ENCODE results near the gene ARMH4.
A peak's percentile ranks its signal among the peaks of the same experiment; 100 is the strongest.

ARMH4 gene

DNA sequence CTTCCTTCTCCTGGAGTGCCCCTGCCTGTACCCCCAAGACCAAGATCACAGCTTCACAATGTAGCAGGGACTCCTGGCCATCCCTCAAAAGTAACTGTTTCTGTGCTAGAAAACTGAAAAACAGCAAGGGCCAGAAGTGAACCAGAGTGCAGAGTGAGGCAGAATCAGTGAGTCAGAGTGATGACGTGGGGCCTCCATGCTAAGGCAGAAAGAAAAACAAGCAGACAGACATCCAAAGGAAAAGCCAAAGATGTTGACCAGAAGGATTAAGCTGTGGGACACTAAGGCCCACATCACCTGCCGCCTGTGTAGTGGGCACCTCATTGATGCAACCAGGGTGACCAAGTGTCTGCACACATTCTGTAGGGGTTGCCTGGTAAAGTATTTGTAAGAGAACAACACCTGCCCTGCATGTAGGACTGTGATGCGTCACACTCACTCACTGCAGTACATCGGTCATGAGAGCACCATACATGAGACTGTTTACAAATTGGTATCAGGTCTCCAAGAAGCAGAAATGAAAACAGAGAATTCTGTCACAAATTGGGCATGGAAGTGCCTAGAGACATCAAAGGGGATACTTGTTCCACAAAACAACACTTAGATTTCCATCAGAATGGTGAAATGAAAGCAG lies 51.2 kb downstream of the ARMH4 start:
- DNase-seq (ENCODE audit: low read depth), result peak; percentile 85

DNA sequence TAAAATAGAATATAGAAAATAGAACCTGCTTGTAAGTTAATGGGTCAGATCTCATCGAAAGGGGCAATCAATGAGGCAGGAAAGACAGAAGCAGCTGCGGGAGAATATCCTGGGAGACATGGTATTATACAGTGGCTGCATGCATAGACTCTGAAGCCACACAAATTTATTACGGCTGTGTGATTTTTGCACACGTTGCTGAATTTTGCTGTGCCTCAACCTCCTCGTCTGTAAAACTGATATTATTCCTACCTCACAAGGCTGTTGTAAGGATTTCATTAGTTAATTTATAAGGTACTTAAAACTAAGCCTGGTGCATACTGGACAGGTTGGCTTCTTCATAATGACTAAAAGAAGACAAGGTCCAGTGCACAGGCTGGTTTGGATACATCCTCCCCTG lies 52.3 kb downstream of the ARMH4 start:
- no peak for DNase-seq (ENCODE audit: low read depth)

DNA sequence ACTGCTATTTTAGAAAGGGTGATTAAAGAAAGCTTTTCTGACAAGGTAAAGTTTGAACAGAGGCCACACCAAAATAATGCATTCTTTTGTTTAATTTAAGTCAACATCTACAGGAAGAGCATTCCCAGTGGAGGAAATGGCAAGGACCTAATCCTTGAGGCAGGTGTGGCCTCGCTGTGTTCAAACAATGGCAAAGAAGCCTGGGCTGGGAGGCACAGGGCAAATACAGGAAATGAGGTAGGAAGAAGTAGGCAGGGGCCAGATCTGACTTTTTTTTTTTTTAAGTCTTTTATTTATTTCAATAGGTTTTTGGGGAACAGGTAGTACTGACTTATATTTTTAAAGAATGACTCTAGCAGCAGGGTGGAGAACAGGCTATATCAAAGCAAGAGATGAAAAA lies 53.5 kb downstream of the ARMH4 start:
- no peak for DNase-seq (ENCODE audit: low read depth)

DNA sequence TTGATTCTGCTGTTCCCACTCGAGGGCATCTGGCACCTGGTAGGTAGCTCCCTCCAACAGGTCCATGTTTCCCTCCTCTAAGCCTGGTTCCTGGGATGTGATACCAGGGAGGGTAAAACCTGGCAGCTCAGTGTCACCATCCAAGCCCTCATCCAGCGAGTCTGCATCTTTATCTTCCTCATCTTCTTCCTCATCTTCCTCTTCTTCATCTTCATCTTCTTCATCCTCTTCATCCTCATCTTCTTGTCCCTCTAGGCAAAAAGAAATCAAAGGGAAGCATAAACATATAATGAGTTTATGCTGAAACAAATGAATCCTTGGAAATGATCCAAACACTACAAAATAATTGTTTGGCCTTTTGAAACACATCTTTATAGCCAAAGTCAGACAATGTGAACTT lies 55.3 kb downstream of the ARMH4 start:
- DNase-seq (ENCODE audit: low read depth), result no peak

DNA sequence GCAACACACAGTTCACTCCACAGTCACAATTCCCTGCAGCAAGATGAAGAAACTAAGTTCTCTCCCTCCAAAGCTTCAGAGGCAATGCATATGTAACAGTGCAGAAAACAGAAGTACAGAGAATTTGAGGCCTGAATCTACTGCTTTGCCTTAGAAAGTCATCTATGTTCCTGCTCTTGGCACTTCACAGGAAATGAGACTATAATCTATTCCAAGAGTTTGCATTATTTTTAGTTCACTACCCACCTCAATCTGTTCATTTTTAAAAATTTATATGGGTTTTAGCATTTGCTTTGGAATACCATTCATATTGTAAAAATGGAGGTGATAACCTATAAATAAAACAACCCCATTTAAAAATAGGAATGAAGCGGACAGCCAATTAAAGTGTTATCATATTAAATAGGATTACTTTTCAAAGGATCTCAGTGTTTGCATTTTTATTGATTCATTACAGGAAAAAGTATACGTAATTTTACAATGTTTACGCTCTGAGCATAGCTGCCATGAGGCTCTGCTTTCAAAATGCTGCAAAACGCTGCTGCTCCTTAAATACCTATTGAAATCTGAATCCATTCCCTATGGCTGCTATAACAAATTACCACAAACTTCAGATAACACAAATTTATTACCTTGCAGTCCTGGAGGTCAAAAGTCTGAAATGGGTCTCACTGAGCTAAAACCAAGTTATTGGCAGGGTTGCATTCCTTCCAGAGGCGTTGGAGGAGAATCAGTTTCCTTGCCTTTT lies 60.0 kb downstream of the ARMH4 start:
- no peak for DNase-seq (ENCODE audit: low read depth)

DNA sequence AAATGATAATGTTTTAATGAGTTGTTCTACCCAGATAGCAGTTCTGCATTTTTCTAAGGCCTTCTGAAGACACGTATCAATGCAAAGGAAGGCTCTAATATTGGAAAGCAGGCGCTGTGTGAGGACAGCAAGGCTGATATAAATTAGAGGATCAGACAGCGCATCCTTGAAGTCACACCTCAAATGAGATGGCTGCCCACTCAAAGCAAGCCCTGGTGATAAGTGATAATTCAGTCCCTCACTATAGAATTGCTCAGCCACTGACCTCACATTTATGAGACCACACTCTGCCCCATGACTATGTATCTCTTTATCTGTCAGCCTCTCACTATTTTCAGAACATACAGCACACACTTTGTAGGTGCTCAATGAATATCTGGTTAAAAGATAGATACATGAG lies 62.4 kb downstream of the ARMH4 start:
- no peak for DNase-seq (ENCODE audit: low read depth)

DNA sequence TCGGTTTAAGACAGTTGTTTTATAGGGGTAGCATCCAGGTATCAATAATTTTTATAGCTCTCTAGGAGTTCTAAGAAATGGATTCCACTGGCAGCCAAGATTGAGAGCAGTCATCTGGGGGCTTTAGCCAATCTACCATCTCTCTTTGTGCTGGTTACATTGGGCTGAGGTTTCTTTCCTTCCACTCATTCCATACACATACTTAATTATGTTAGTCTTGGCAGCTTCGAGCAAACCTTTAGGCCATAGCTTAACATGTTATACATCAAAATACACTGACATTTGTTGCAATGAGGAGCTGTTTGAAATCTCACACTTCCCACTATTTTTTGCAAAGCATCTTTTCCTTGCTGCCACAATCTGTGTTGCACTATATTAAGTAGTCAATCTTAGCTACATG lies 63.1 kb downstream of the ARMH4 start:
- DNase-seq (ENCODE audit: low read depth), result no peak

DNA sequence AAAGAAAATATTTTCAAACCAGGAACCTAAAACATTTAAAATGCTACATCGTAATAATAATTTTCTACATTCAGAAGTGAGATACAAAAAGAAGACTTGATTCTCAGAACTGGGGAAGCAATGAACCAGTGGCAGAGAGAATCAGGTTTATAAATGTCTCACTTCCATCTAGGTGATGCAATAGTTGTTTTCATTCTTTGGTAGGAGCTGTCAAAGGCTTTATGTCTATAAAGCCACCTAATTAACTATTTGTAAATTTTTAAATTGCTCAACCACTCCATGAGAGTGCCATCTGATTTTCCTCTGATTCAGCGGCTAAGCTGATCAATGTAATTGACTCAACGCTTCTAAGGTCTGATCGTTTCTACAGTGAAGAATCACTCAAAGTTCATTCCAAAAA lies 66.1 kb downstream of the ARMH4 start:
- no peak for DNase-seq (ENCODE audit: low read depth)

DNA sequence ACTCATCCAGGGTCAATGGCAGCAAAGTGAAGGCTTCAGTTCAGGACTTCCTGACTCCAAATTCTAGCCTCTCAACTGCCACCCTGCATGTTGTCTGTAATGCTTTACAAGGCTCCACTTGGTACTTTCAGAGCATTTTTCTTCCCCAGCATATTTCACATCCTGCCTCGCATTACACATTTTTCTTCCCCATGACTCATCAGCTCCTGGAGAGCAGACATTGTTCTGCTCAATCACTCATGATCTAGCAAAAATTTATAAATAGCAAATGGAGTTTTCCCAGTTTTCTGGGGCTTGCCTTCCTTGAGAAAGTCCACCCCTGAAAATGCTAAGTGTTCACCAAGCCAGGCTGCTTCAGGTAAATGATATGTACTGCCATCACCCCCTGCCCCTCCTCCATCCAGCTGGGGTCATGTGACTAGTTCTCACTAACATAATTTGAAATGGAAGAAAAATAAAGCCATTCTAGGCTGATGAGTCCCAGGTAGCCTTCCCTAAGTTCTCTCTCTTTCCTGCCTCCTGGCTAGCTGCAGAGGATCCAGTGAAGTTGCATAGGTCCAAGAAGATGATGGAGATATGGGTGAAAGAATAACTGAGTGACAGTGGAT lies 69.4 kb downstream of the ARMH4 start:
- DNase-seq (ENCODE audit: low read depth), result peak; percentile 92

DNA sequence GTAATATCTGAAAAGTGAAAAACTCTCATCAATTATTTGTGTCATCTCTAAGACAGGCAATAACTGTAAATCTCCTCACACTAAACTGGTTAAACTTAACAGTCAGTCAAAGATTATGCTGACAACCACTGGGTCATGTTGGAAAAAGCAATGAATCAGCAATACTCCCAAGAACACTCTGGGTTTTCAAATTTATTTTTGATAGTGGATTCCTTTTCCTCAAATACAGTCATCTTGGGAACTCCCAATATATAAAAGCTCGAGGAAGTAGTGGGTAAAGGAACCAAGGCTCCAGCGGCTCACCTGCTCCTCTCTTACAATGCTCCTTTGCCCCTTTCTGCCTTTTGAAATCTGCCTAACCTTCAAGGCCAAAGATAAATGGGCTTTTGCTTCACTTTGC lies 70.0 kb downstream of the ARMH4 start:
- peak; percentile 50 for DNase-seq (ENCODE audit: low read depth)

DNA sequence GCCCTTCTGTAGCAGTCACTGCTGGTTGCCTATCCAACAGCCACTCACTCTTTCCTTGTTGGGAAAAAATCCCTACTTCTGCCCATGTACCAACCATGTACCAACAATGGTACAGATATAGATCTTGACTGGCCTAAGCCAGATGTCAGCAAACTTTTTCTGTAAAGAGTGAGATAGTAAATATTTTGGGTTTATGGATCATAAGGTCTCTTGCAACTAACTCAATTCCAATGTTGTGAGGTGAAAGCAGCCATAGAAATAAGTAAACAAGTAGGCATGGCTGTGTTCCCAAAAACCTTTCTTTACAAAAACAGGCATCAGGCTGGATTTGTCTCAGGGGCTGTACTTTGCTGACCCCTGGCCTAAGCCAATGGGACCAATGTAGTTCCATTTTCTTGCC lies 73.5 kb downstream of the ARMH4 start:
- DNase-seq (ENCODE audit: low read depth), result peak; percentile 3

DNA sequence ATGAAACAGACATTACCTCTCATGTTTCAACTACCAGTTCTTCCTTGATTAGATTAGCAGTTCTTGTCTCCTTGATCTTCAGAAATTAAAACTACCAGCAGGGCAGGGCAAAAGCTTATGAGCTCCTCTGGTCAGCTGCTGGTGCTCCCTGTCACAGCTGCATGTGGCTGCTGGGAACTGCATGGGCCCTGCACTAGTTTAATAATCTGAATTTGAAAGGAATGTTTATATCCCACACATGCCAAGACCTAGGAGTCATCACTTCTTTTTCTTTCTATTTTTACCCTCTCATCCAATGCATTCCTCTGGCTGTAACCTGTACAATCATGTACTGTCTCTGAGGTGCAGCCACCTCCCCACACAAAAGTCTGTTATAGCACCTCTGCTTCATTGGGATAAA lies 73.9 kb downstream of the ARMH4 start:
- peak; percentile 76 for DNase-seq (ENCODE audit: low read depth)

DNA sequence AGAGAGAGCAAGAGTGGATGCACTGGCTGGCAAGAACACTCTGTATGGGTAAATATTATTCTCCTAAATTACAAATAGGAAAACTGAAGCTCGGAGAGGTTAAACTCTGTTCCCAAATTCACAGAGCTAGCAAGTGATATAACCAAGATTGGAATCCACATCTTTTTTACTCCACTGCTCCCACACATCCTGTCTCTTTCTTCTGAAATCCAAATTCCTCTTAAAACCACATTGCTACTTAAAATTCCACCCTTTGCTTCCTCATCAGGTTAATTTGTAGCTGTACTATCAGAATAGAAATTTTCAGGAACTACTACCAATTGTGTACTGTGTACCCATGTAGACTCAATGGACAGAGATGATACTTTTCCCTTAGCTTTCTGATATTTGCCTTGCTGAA lies 74.4 kb downstream of the ARMH4 start:
- peak; percentile 35 for DNase-seq (ENCODE audit: low read depth)

DNA sequence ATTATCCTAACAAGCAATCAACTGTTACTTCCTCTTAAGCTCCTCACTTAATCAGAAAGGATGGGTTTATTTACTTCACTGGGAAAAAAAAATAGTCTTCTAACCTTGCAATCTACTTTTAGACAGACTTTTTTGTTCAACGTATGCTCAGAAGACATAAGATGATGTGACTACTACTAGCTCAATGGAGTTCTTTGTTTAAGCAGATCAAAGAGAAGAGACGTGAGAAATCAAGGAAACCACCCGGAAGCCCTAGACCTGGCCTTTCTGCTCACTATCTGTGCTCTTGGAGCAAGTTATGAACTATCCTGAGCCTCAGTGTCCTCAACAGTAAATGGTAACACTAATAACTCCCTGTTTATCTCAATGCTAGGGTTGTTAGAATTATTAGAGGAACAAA lies 78.5 kb downstream of the ARMH4 start:
- no peak for DNase-seq (ENCODE audit: low read depth)

DNA sequence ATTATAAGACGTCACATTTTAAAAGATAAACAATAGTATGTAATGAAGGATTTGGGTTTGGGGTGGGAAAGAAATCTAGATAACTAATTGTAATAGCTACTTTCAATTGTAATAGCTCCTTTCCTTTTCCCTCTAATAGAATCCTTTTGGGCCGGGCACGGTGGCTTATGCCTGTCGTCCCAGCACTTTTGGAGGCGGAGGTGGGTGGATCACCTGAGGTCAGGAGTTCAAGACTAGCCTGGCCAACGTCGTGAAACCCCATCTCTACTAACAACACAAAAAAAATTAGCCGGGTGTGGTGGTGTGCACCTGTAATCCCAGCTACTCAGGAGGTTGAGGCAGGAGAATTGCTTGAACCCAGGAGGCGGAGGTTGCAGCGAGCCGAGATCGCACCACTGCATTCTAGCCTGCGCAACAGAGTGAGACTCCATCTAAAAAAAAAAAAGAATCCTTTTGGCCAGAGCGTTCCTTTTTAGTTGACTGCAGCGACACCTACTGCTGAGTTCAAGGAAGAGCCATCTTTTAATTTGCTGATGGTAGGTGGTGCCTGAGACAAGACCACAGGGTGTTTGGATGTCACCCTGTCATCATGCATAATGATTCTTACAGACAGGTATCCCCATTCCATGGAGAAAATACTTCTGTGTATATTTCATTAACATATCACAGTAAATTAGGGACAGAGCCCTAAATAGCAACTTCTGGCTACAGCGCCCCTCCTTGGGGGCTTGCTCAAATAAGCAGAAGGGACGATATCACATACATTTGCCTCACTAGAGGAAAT lies 79.5 kb downstream of the ARMH4 start:
- DNase-seq (ENCODE audit: low read depth), result peak; percentile 59

DNA sequence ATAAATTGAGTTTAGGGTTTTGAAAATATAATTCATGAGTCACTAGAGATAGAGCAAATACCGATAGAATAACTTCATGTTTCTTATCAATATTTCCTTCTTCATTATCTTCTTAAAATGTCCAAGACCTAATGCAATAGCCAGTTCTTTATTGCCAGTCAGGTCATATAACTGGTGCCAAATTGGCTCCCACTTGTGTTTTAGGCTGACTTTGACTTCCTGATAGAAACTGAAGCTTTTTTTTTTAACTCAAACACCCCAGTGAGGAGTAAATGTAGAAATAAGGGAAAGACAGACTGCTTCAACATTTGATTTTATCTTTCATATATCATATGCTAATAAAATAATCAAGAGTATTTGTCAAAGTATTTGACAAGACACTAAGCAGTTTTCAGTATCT lies 80.7 kb downstream of the ARMH4 start:
- DNase-seq (ENCODE audit: low read depth), result no peak

DNA sequence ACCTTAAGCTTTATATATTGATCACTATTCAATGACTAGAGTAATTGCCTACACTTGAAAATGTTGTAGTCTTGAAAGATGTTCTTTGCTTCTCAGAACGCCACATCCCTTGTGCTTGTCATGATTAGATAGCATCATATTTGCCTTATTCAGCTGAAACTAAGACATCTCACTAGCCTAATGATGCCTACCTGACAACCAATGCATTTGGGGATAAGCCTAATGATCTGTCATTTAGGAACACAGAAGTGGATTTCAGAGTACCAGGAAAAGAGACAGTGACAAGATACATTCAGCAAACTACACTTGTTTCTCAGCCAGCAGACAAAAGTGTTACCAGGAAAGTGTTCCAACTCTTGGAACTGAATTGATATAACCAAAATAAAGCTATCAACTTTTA lies 83.7 kb downstream of the ARMH4 start:
- DNase-seq (ENCODE audit: low read depth), result no peak

DNA sequence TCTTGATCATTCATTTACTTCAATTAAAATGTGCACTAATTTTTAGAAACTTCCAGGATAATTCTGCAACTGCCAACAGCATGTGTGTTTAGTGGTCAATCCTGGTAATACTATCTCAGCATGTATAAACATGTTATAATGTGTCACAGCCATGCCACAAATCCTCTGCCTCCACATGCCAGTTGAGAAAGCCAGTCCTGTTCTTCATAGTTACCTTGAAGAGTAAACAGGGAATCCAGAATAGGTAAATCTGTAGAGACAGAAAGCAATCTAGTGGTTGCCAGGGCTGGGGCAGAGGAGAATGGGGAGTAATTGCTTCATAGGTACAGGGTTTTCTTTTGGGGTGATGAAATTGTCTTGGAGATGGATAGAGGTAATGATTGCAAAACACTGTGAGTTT lies 85.9 kb downstream of the ARMH4 start:
- no peak for DNase-seq (ENCODE audit: low read depth)

DNA sequence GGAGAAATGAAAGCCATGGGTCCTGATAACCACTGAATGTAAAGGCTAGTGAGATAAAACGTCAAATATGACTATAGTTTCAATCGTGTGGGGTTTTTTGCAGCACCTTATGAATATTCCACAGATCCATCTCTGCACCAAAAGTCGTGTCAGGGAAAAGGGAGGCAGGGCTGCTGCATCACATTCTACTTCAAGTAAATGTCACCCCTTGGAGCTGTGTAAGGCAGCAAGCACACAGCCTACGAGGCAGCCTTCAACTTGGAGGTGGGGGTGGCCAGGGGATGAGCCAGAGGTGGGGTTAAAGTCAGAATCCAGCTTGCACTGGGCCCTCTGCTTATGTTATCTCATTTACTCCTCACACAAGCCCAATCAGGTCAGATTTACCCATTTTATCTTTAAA lies 90.4 kb downstream of the ARMH4 start:
- DNase-seq (ENCODE audit: low read depth), result no peak

DNA sequence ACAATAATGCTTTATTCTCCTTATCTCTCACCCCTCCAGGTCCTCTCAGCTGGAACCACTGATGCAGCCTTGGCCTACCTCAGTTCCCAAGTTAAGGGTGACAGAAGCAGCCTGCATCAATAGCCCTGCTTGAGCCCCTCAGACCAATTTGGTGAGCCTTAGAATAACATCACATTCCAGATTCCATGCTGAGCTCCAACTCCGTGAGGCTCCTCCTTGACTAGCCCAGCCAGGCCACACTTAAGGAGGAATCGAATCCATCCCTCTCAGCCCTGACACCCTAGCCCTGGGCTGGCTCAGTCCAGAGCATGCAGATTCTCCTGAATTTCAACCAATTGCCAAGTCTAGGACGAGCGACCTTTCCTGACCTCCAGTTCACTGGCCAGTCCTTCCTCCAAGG lies 91.1 kb downstream of the ARMH4 start:
- DNase-seq (ENCODE audit: low read depth), result no peak

DNA sequence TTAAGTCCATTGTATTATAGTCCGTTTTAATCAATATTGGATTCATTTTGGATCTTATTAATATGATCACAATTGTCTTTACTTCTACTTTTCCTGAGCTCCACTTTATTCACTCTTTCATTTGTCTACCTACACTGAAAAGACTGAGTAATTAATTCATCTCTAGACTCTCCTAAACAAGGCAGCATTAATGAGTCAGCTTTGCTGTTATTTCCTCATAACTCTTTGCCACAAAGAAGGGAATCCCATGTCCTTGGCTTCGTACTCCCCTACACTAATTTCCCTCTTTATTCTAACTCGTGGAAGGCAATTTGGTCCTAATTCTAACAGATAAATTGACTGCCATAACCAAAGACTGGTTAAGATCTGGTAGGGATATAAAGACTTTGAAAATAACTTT lies 91.9 kb downstream of the ARMH4 start:
- peak; percentile 5 for DNase-seq (ENCODE audit: low read depth)

DNA sequence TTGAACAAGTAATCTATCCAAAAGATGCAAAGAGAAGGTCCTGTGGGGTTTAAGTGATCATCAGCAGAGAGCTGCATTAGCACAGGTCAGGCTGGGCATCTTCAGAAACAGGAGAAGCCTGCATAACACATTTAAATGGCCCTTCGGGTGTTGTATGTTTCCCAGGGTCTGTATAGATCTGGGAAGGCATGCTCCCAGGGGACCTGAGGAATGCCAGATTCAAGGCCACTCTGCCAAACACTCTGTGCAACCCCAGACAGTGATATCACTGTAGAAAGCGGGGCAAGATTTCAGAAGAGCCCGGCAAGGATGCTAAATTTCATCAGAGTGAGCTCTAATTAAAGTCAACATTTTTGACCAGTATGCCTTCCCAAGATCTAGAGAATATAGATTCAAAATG lies 92.9 kb downstream of the ARMH4 start:
- no peak for DNase-seq (ENCODE audit: low read depth)

DNA sequence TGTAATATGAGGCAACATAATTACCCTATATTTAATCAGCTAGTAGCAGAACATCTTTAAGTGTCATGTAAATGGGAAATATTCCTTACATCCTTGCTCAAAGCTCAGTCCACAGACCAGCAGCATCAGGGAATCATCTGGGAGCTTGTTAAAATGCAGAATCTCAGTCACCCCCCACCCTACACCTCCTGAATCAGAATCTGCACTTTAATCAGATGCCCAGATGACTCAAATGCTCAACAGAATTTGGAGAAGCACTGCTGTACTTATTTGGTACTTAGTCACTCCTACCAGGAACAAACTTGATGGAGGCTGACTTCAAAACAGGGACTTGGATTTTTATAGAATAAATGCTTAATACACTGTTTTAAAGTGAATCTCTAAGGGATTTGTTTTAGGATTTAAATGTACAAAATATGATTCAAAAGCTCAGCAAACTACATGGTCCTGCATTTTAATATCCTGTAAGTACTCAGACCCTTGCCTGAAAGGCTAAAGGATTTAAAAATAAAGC lies 96.5 kb downstream of the ARMH4 start:
- no peak for DNase-seq (ENCODE audit: low read depth)
